Measurements from ENCODE around the gene DCANP1.

DNA sequence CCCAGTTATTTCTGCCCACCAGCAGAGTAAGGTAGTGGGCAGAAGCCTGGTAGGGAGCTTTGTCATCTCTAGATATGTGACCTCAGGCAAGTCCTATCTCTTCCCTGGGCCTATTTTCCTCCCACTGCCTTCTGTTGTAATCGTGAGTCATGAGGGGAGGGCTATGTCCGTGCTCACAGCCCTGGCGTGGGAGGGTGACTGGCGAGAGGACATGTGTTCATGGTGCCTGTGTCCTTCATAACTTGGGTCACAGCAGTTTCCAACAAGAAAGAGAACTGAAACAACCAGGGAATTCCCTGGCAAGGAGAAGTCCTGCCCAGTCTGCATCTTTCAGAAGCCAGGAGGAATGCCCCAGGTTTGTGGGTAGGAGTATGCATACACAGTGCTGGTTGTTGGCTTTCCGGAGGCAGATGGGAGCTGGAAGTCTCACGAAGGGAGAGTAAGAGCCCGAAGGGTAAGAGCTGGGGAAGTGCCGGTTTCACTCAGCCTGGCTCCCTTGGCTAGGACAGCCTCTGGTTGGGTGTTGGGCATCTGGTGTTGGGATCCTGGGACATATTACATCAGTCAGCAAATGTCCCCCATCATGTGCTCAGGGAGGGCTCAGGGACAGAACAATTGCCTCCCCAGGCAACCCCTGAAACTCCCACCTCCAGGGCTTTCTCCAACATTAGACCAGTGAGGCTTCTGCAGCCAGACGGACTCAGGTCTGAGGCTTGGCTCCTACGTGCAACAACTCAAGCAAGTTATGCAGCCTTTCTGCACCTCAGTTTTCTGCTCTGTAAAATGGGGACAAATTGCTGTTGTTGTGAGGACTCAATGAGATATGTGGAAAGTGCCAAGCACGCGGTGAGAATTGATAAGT, 9.3 kb upstream of the DCANP1 start:
- TF ChIP-seq, protein P1, sequence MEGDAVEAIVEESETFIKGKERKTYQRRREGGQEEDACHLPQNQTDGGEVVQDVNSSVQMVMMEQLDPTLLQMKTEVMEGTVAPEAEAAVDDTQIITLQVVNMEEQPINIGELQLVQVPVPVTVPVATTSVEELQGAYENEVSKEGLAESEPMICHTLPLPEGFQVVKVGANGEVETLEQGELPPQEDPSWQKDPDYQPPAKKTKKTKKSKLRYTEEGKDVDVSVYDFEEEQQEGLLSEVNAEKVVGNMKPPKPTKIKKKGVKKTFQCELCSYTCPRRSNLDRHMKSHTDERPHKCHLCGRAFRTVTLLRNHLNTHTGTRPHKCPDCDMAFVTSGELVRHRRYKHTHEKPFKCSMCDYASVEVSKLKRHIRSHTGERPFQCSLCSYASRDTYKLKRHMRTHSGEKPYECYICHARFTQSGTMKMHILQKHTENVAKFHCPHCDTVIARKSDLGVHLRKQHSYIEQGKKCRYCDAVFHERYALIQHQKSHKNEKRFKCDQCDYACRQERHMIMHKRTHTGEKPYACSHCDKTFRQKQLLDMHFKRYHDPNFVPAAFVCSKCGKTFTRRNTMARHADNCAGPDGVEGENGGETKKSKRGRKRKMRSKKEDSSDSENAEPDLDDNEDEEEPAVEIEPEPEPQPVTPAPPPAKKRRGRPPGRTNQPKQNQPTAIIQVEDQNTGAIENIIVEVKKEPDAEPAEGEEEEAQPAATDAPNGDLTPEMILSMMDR (conservative IDR thresholded peaks at IDR 0.05 in 1 of 2, IDR thresholded peaks at IDR 0.05 in 1 of 2; ENCODE audit: low read depth in 1 of 2, low read length in 2 of 2): no peak
- TF ChIP-seq EZH2 (IDR thresholded peaks at IDR 0.05; ENCODE audit: low read length, missing control alignments): no peak

Measured in fibroblast of lung (primary cell).